HG02870 (cell line): Measurements from ENCODE around the gene ZNF827.

ENCODE experiments used
- ATAC-seq: cut with Tn5 transposase; IDR thresholded peaks from one replicate; pipeline ENCODE4 v1.9.1; 2021; ENCODE audit warnings: mild to moderate bottlenecking, moderate library complexity; ENCODE audit not compliant: unreplicated experiment

Gene ZNF827

DNA sequence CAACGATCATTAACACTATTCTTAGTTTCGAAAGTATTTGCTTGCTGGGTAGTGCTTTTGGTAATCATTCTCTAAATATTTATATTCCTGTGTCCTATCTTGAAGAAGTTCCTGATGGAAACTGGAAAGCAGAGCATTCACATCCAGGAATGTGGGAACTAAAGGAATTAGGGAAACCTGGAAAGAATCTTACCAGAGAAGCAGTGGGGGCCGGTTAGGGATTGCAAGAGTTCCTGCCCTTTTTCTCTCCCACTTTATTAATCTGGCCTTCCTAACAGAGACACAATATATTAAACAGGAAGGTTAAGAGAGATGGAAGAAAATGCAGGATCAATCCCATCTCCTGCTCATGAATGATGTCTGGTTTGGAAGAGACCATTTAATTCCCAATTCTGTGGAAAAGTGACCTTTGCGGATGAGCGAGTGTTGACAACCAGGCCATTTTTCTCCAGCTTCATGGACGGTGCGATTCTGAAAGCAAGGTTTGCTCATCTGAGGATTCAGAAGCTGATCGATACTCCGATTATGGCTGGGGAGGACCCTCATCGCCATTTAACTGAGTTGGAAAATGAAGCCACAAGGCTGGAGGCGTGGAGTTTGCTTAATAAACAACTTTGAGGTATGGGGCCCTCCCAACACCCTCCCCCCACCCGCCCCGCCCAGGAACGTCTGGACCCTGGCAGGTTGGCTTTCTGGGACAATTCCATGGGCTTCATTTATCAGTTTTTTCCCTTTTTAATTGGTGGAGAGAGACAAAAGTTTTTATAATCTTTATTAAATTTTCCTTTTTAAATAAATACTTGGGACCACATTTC, 206.4 kb downstream of the ZNF827 start:
- ATAC-seq: no peak

DNA sequence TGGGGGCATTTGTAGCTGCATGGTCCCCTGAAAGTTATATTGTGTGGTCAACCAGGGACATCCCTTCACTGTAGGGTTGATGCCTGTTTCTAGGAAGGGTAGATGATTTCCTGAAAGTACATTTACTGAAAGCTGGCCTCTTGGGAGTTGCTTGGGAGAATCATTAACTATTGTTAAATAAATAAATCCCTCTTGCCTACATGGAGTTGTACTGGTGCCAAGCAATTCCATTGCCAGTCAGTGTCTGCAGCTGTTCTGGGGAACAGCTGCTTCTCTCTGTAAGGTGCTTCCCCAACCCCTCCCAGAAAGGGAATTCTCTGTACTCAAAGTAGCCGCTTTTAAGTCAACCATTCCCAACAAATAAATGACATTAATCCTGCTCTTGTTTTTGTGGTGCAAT, 207.6 kb downstream of the ZNF827 start:
- no peak for ATAC-seq

DNA sequence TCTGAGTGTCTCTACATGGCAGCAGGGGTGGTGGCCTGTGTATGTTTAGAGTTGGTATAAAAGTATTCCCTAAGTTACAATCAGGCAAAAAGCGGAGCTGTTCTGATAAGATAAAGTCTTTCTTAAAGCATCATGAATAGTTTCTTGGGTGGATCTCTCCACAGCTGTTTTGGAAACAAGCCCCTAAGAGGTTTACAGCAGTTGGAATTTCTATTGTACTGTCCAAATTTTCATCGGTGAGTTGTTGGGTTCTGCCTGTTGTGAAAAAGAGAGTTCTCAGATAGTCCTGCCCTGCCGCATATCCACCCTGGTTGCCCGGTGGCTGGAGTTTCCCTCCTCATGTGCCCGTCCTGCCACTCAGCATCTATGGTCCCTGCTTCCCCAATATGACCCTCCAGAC, 208.6 kb downstream of the ZNF827 start:
- no peak for ATAC-seq

- ATAC-seq: no peak
Observed at GRCh38 chr4:145723336-145723735, 215.3 kb downstream of the ZNF827 start.

DNA sequence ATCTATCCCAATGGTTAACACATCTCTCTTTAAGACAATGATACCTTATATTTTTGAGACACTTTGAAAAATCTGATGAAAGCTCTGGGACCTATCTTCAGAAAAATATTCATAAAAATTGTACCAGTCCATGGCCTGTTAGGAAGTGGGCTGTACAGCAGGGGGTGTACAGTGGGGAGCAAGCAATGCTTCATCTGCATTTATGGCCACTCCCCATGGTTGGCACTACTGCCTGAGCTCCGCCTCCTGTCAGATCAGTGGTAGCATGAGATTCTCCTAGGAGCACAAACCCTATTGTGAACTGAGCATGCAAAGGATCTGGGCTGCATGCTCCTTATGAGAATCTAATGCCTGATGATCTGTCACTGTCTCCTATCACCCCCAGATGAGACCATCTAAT, 216.1 kb downstream of the ZNF827 start:
- no peak for ATAC-seq

GRCh38 chr4:145720656-145721055, 218.0 kb downstream of the ZNF827 start:
- ATAC-seq: peak; percentile 29

- ATAC-seq: peak; percentile 70
Observed at GRCh38 chr4:145719752-145720624, 218.6 kb downstream of the ZNF827 start.

DNA sequence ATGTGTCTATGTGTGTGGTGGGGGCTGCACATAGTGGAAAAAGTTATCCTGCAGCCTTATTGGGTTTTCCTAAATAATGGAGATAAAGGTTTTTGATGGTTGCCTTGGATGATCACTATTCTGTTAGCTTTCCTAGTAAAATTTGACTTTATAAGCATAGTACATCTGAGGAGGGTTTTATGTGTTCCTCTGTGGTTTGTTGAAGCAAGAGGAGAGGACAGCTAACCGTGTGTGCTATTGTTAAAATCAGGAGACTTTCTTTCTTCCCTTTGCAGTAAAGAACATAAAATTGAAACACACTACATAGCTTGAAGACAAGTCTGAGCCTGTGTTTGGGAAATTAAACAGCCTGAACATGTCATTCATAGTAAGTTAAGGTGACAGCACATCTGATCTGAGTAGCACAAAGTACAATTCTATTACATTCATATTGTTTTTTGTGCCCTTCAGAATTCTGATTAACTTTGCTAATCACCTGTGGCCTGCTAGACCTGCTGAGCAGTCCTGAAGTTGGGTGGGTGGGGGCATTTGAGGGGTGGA, 221.9 kb downstream of the ZNF827 start:
- ATAC-seq: no peak

GRCh38 chr4:145716200-145716599, 222.4 kb downstream of the ZNF827 start:
- ATAC-seq: no peak

- peak; percentile 94 for ATAC-seq
Observed at GRCh38 chr4:145709843-145710242, 228.8 kb downstream of the ZNF827 start.

DNA sequence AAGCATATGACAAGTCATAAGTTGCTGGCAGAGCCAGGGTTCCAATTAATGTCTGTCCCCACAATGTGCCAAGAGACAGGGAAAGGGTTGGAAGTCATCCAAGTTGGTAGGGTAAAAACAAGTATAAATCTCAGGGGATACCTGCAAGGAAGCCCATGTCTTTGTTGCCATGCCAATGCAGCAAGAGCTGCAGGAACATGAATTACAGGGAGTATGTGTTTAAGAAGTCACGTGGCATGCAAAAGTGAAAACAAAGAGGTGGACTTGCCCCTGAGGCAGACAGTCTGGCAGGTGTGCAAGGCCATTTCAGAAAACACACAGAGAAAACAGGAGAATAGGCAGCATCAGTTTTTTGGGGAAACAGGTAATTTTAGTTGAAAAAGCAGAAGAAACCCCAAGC, 229.3 kb downstream of the ZNF827 start:
- peak; percentile 22 for ATAC-seq
